ENCODE measurements around the gene HOATZ.

GRCh38 chr11:111585371-111585770 is 70.8 kb downstream of the HOATZ start:
- TF ChIP-seq POLR2A (IDR thresholded peaks at IDR 0.05) (no peak), CTCF (IDR thresholded peaks at IDR 0.05) (no peak), EP300 (IDR thresholded peaks at IDR 0.05) (no peak), POLR2AphosphoS5 (IDR thresholded peaks at IDR 0.05) (no peak)
